HepG2 (cell line): ENCODE data around the gene LEPR. TPM values are rescaled to one million over a fixed set of nuclear protein-coding genes. Genes with fewer than 3 reads are reported as not detected.

ENCODE experiments used
- ESRRA ChIP-seq: sonication (generic); formaldehyde crosslinking; IDR thresholded peaks from 2 replicates; pipeline ENCODE4 v1.5.1; 2020; ENCODE audit warnings: mild to moderate bottlenecking, low read depth, missing genetic modification reagents
- HOXA3 ChIP-seq: sonication (generic); formaldehyde crosslinking; IDR thresholded peaks from 2 replicates; pipeline ENCODE4 v1.5.0; 2020; ENCODE audit warnings: missing genetic modification reagents
- POGZ ChIP-seq: sonication (generic); formaldehyde crosslinking; IDR thresholded peaks from 2 replicates; pipeline ENCODE4 v1.4.0; 2020; ENCODE audit warnings: mild to moderate bottlenecking, missing genetic modification reagents
- PRMT3 ChIP-seq: sonication (generic); formaldehyde crosslinking; IDR thresholded peaks from 2 replicates; pipeline ENCODE4 v1.8.1; 2022; ENCODE audit warnings: low read depth, mild to moderate bottlenecking, moderate library complexity, missing genetic modification reagents, borderline replicate concordance
- RAD51 ChIP-seq: fragments of 450-650 bp; IDR thresholded peaks from 2 replicates; pipeline ENCODE4 v1.6.1; 2016; ENCODE audit warnings: borderline replicate concordance
- SP1 ChIP-seq, 2 experiments: fragments of 450-650 bp in 1 of 2; sonication (generic) in 1 of 2; formaldehyde crosslinking in 1 of 2; IDR thresholded peaks; 2 replicates each; pipeline versions ENCODE4 v1.4.0 to v1.6.1; 2016 to 2020; ENCODE audit warnings: missing genetic modification reagents in 1 of 2
- ZFX ChIP-seq: sonication (generic); formaldehyde crosslinking; IDR thresholded peaks from 2 replicates; pipeline ENCODE4 v1.4.0; 2020; ENCODE audit warnings: mild to moderate bottlenecking, low read depth, missing genetic modification reagents, moderate library complexity
- ZHX2 ChIP-seq, 2 experiments: sonication (generic) in 1 of 2; formaldehyde crosslinking in 1 of 2; IDR thresholded peaks; 2 replicates each; pipeline versions ENCODE4 v1.6.1 to v1.9.0; 2014 to 2022; ENCODE audit warnings: antibody characterized with exemption in 1 of 2, borderline replicate concordance in 1 of 2, inconsistent platforms in 1 of 2, low read depth in 1 of 2, missing genetic modification reagents in 1 of 2
- ZNF124 ChIP-seq: sonication (generic); formaldehyde crosslinking; IDR thresholded peaks from 2 replicates; pipeline ENCODE4 v1.4.0; 2020; ENCODE audit warnings: missing genetic modification reagents
- ZNF687 ChIP-seq: sonication (generic); formaldehyde crosslinking; IDR thresholded peaks from 2 replicates; pipeline ENCODE4 v1.5.1; 2020; ENCODE audit warnings: mild to moderate bottlenecking, missing genetic modification reagents, moderate library complexity
- ZNF788 ChIP-seq: sonication (generic); formaldehyde crosslinking; IDR thresholded peaks from 2 replicates; pipeline ENCODE4 v1.5.0; 2020; ENCODE audit warnings: mild to moderate bottlenecking, missing genetic modification reagents, borderline replicate concordance
- polyA plus RNA-seq, 8 experiments: library from polyadenylated mRNA; depleted of rRNA in 3 of 8; stranded (reverse) in 7 of 8; unstranded in 1 of 8; fragments of >200 nt; fragmentation: Illumina TruSeq in 4 of 8; extraction: Trizol in 4 of 8; gene quantifications; 2 replicates each; pipeline versions ENCODE4 v1.2.1 to v1.2.3, GENCODE V29; 2011 to 2016; ENCODE audit warnings: low read depth in 4 of 8, missing spikeins in 1 of 8, mixed read lengths in 1 of 8; ENCODE audit not compliant: insufficient read depth in 1 of 8
- total RNA-seq, 5 experiments: library from RNA; depleted of rRNA; stranded (reverse); fragments of >200 nt; fragmentation: Illumina TruSeq; extraction: Trizol; gene quantifications; 2 replicates each; pipeline ENCODE4 v1.2.3, GENCODE V29; 2016; ENCODE audit warnings: low read depth in 1 of 5
- TF ChIP-seq, protein P1 (sequence below): sonication (generic); formaldehyde crosslinking; conservative IDR thresholded peaks from 2 replicates; pipeline ENCODE4 v1.4.0; 2020; ENCODE audit warnings: mild to moderate bottlenecking, missing genetic modification reagents, moderate library complexity
- TF ChIP-seq, protein P2 (sequence below): sonication (generic); formaldehyde crosslinking; IDR thresholded peaks from 2 replicates; pipeline ENCODE4 v1.4.0; 2020; ENCODE audit warnings: missing genetic modification reagents

Gene LEPR
- total and polyA plus RNA-seq, 2 of the 13 experiments (the other 11 are each of a cell fraction or from before 2014, with no cell fraction given): 0.60 to 1.7 TPM

- TF ChIP-seq ZHX2 (IDR thresholded peaks at IDR 0.05; ENCODE audit: low read depth): 0 out of 2 replicates have a peak, but pooled peaks have one; percentile 31
- TF ChIP-seq ZHX2 (CRISPR knock-in tag; IDR thresholded peaks at IDR 0.05; ENCODE audit: borderline replicate concordance): no peak
- TF ChIP-seq ZFX (CRISPR knock-in tag): peak; percentile 22; the same call in 1 of the 2 replicates
- TF ChIP-seq HOXA3 (CRISPR knock-in tag): peak; percentile 91
- TF ChIP-seq RAD51: no peak
- TF ChIP-seq ESRRA (CRISPR knock-in tag): no peak
- peak; percentile 52; the same call in 1 of the 2 replicates for TF ChIP-seq ZNF124 (CRISPR knock-in tag)
- TF ChIP-seq, protein P1, sequence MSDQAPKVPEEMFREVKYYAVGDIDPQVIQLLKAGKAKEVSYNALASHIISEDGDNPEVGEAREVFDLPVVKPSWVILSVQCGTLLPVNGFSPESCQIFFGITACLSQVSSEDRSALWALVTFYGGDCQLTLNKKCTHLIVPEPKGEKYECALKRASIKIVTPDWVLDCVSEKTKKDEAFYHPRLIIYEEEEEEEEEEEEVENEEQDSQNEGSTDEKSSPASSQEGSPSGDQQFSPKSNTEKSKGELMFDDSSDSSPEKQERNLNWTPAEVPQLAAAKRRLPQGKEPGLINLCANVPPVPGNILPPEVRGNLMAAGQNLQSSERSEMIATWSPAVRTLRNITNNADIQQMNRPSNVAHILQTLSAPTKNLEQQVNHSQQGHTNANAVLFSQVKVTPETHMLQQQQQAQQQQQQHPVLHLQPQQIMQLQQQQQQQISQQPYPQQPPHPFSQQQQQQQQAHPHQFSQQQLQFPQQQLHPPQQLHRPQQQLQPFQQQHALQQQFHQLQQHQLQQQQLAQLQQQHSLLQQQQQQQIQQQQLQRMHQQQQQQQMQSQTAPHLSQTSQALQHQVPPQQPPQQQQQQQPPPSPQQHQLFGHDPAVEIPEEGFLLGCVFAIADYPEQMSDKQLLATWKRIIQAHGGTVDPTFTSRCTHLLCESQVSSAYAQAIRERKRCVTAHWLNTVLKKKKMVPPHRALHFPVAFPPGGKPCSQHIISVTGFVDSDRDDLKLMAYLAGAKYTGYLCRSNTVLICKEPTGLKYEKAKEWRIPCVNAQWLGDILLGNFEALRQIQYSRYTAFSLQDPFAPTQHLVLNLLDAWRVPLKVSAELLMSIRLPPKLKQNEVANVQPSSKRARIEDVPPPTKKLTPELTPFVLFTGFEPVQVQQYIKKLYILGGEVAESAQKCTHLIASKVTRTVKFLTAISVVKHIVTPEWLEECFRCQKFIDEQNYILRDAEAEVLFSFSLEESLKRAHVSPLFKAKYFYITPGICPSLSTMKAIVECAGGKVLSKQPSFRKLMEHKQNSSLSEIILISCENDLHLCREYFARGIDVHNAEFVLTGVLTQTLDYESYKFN: peak; percentile 89
- TF ChIP-seq, protein P2, sequence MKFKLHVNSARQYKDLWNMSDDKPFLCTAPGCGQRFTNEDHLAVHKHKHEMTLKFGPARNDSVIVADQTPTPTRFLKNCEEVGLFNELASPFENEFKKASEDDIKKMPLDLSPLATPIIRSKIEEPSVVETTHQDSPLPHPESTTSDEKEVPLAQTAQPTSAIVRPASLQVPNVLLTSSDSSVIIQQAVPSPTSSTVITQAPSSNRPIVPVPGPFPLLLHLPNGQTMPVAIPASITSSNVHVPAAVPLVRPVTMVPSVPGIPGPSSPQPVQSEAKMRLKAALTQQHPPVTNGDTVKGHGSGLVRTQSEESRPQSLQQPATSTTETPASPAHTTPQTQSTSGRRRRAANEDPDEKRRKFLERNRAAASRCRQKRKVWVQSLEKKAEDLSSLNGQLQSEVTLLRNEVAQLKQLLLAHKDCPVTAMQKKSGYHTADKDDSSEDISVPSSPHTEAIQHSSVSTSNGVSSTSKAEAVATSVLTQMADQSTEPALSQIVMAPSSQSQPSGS (CRISPR knock-in tag): peak; percentile 70; the same call in 1 of the 2 replicates
- peak; percentile 43; the same call in 1 of the 2 replicates for TF ChIP-seq ZNF788 (CRISPR knock-in tag)
- peak; percentile 92 for TF ChIP-seq POGZ
- no peak for TF ChIP-seq SP1 (IDR thresholded peaks at IDR 0.05)
- TF ChIP-seq SP1 (CRISPR knock-in tag; IDR thresholded peaks at IDR 0.05): 0 out of 2 replicates have a peak, but pooled peaks have one; percentile 26
- TF ChIP-seq ZNF687 (CRISPR knock-in tag): peak; percentile 91
- TF ChIP-seq PRMT3 (CRISPR knock-in tag): 0 out of 2 replicates have a peak, but pooled peaks have one; percentile 71
Measured at GRCh38 chr1:65467536-65467935, 47.1 kb downstream of the LEPR start (continued).
